GM21619 (cell line): ENCODE data around the gene ZCCHC14.
"Not testable (repeated sequence)": the region's sequence is repeated elsewhere in the genome, so short reads cannot be mapped to it uniquely, and the experiment has no call there.

Experiments used
- ATAC-seq: cut with Tn5 transposase; IDR thresholded peaks from one replicate; pipeline ENCODE4 v1.9.1; 2021; ENCODE audit not compliant: unreplicated experiment

Gene ZCCHC14

GRCh38 chr16:87525352-87525751 is 32.5 kb upstream of the ZCCHC14 start:
- ATAC-seq = no peak

GRCh38 chr16:87524407-87524806 is 31.6 kb upstream of the ZCCHC14 start:
- no peak for ATAC-seq

GRCh38 chr16:87523605-87524004 is 30.8 kb upstream of the ZCCHC14 start:
- ATAC-seq = not testable (repeated sequence)

GRCh38 chr16:87521764-87522163 is 28.9 kb upstream of the ZCCHC14 start:
- not testable (repeated sequence) for ATAC-seq

GRCh38 chr16:87519170-87519569 is 26.3 kb upstream of the ZCCHC14 start:
- ATAC-seq = not testable (repeated sequence)

GRCh38 chr16:87518430-87519051 is 25.7 kb upstream of the ZCCHC14 start:
- not testable (repeated sequence) for ATAC-seq

GRCh38 chr16:87517610-87518429 is 25.0 kb upstream of the ZCCHC14 start:
- not testable (repeated sequence) for ATAC-seq

GRCh38 chr16:87516361-87516760 is 23.5 kb upstream of the ZCCHC14 start:
- no peak for ATAC-seq

GRCh38 chr16:87515475-87516330 is 22.9 kb upstream of the ZCCHC14 start:
- no peak for ATAC-seq

- ATAC-seq = not testable (repeated sequence)
Measured at GRCh38 chr16:87509778-87510177, 17.0 kb upstream of the ZCCHC14 start.

- ATAC-seq = no peak
Measured at GRCh38 chr16:87507351-87508069, 14.7 kb upstream of the ZCCHC14 start.

- ATAC-seq = no peak
Measured at GRCh38 chr16:87506423-87507350, 13.9 kb upstream of the ZCCHC14 start.

GRCh38 chr16:87505834-87506233 is 13.0 kb upstream of the ZCCHC14 start:
- no peak for ATAC-seq

GRCh38 chr16:87503232-87503937 is 10.6 kb upstream of the ZCCHC14 start:
- not testable (repeated sequence) for ATAC-seq

GRCh38 chr16:87502308-87502969 is 9.6 kb upstream of the ZCCHC14 start:
- ATAC-seq = no peak

GRCh38 chr16:87501117-87501516 is 8.3 kb upstream of the ZCCHC14 start:
- ATAC-seq = no peak

- no peak for ATAC-seq
Measured at GRCh38 chr16:87499189-87499486, 6.3 kb upstream of the ZCCHC14 start.

GRCh38 chr16:87498324-87499188 is 5.7 kb upstream of the ZCCHC14 start:
- ATAC-seq = no peak
